GM18951 (cell line): Measurements from ENCODE around the gene TRIP6.

Source experiments
- POLR2A ChIP-seq: IDR thresholded peaks from 4 replicates; pipeline ENCODE4 v1.6.1; 2011; ENCODE audit warnings: mild to moderate bottlenecking; ENCODE audit not compliant: insufficient read length, insufficient read depth; ENCODE audit errors: extremely low read depth
- in situ Hi-C: fragments of 300-500 bp; cut with MboI; formaldehyde crosslinking; loops from one replicate; pipeline ENCODE4 v1.12.0; 2022; ENCODE audit warnings: low sequenced_read_pairs, mixed read lengths, inconsistent platforms; ENCODE audit not compliant: unreplicated experiment

TRIP6 gene

GRCh38 chr7:100892364-100893317 lies 25.5 kb downstream of the TRIP6 start:
- no peak for TF ChIP-seq POLR2A
- in situ Hi-C loops, result loop anchor here (5.0 kb wide), 1 partner anchor 160 kb away; no protein-coding TSS in a partner anchor

DNA sequence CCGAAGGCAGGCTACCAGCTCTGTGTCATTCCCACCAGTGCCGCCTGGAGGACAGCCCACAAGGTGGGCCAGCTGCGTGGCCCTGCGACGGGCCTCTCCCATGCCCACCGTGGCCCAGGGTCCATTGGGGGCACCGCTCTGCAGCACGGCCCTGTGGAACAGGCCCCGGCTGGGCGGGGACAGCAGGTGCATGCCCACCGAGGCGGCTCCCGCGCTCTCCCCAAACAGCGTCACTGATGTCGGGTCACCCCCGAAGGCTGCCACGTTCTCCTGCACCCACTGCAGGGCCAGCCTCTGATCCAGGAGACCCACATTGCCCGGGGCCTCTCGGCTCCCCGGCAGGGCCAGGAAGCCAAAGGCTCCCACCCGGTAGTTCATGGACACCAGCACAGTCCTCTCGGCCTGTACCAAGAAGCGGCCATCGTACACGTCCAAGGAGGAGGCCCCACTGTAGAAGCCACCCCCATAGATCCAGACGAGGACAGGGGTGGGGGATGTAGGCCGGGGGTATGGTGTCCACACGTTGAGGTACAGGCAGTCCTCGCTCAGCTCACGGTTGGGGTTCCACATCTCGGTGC lies 26.2 kb downstream of the TRIP6 start:
- in situ Hi-C loops, result loop anchor here (5.0 kb wide), 1 partner anchor 159 kb away; no protein-coding TSS in a partner anchor
- TF ChIP-seq POLR2A, result no peak

DNA sequence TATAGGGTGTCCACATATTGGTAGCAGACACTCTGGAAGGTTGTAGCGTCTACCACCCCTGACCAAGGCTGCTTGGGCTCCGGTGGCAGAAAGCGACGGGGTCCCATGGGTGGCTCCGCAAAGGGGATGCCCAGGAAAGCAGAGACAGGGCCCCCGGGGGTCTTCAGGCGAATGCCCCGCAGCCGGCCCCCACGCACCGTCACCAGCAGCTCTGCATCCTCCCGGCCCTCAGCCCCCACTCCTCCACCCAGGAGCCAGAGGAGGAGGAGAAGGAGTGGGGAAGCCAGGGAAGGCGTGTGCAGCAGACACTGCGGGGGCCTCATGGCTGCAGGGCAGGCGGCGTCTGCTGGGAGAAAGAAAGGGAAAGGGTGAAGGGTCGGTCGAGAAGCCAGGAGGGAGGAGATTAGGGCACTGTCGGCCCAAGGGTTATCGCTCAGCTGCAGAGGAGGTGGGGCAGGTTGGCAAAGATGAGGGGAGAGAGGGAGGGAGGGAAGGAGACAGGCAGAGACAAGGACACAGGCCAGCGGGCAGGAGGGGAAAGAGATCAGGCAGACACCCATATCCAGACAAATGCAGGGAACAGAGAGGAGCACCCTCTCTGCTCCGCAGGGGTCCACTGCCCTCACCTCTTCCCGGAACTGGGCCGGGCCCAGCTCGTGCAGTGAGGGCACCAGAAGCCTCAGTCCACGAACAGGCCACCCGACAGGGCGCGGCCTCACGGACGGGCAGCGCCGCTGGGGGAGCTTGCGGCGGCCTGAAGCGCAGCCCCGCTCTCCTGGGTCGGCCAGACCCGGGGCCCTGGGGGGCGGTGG lies 26.9 kb downstream of the TRIP6 start:
- TF ChIP-seq POLR2A, result no peak
- in situ Hi-C loops, result loop anchor here (5.0 kb wide), 1 partner anchor 158 kb away; no protein-coding TSS in a partner anchor

- no peak for TF ChIP-seq POLR2A
- in situ Hi-C loops, result loop anchor here (5.0 kb wide), 1 partner anchor 157 kb away; no protein-coding TSS in a partner anchor
Measured at GRCh38 chr7:100894860-100895700, 27.9 kb downstream of the TRIP6 start.

DNA sequence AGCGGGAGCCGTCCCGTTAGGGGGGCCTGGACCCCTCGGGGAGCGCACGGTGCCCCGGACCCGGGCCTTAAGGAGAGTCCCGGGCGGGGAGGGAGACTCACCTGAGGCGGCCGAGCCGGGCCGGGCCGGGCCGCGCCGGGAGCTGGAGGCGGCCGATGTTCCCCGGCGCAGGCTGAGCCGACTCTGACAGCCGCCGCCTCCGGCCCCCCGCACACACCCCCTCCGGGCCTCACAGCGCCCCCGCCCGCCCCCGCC lies 28.4 kb downstream of the TRIP6 start, which contains the start of gene ACHE:
ACHE (minus strand) TSS at position 188 of the 255 bp plus-strand sequence. CDS start 1,656 bp downstream, outside the sequence.
- in situ Hi-C loops, result no loop called here
- TF ChIP-seq POLR2A, result no peak

- in situ Hi-C loops, result no loop called here
- no peak for TF ChIP-seq POLR2A
Measured at GRCh38 chr7:100895956-100896731, 29.0 kb downstream of the TRIP6 start.

- in situ Hi-C loops, result no loop called here
- no peak for TF ChIP-seq POLR2A
Measured at GRCh38 chr7:100896732-100897608, 29.8 kb downstream of the TRIP6 start.

GRCh38 chr7:100897772-100898454 lies 30.7 kb downstream of the TRIP6 start:
- in situ Hi-C loops, result no loop called here
- no peak for TF ChIP-seq POLR2A

- in situ Hi-C loops, result no loop called here
- TF ChIP-seq POLR2A, result no peak
Measured at GRCh38 chr7:100899432-100899831, 32.2 kb downstream of the TRIP6 start.

DNA sequence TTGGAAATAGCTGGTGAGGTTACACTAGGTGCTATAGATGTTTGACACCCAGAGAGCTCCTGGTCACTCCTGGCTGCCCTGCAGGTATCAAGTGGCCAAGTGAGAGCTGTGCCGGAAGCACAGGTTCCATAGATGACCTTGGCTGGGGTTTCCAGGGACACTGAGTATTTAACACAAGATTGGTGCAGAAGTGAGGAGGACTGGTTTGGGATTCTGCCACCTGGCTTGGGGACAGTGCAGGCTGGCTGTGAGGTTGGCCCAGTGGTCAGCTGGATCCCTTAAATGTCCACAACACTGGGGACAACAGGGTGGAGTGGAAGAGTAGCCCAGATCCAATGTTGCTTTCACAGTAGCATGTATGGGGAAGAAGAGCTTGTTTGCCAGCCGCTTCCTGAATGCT lies 33.8 kb downstream of the TRIP6 start:
- in situ Hi-C loops, result no loop called here
- TF ChIP-seq POLR2A, result no peak
